ENCODE results near the gene F3. TPM values are rescaled to one million over a fixed set of nuclear protein-coding genes. Genes with fewer than 3 reads are reported as not detected.

Gene F3
- total RNA-seq, 1 experiment from 2014 or later: 296 TPM

GRCh38 chr1:94532077-94532476 lies 9.5 kb downstream of the F3 start:
- BruUV-seq (replicated peaks): no TSS peak
- Mint-ChIP-seq H3K4me3 (ENCODE audit: unreplicated experiment) (no peak overlapping the region), H3K9me3 (ENCODE audit: unreplicated experiment) (no peaks in the 10 kb centered on the region), H3K4me1 (ENCODE audit: insufficient read depth, unreplicated experiment) (peaks cover 49% of the 10 kb centered on the region), H3K27me3 (ENCODE audit: insufficient read depth, unreplicated experiment) (no peaks in the 10 kb centered on the region), H3K36me3 (ENCODE audit: insufficient read depth, unreplicated experiment) (peaks cover 76% of the 10 kb centered on the region), H3K27ac (ENCODE audit: low read depth, unreplicated experiment) (peak overlapping the region; percentile 79)
- peak; percentile 26 for TF ChIP-seq CTCF (IDR thresholded peaks at IDR 0.05; ENCODE audit: unreplicated experiment)
- DNase-seq (ENCODE audit: unreplicated experiment): peak; percentile 52
- intact Hi-C loops (cut with micrococcal nuclease): no loop called here
- CTCF ChIA-PET: interaction anchor here (0.6 to 28.3 kb wide), 10 partner anchors 11 to 509 kb away, joined by 3 to 457 read pairs (median 4); no protein-coding TSS in a partner anchor
- POLR2A ChIA-PET: interaction anchor here (0.8 to 1.5 kb wide), 3 partner anchors 8 to 275 kb away, joined by 3 to 4 read pairs (median 3); no protein-coding TSS in a partner anchor

DNA sequence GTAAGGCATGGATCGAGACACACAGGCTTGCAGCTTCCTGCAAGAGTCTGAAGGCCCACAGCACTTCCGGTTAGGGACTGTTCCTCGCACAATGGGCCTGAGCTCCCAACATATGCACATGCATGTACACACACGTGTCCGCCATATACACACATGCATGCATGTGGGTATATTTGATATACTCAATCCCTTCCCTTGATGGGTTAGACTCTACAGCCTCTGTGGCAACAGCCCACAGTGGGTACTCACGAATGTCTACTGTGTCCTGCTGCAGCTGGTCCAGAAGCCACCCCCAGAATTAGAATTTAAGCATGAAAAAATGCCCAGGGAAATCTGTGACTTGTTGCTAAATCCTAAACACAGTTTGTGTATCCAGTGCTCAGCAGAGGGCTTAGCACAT lies 9.9 kb downstream of the F3 start:
- no peak for TF ChIP-seq CTCF (IDR thresholded peaks at IDR 0.05; ENCODE audit: unreplicated experiment)
- ChIA-PET POLR2A (interaction anchor here (0.8 to 1.5 kb wide), 2 partner anchors 9 to 276 kb away, joined by 3 to 4 read pairs; no protein-coding TSS in a partner anchor), CTCF (interaction anchor here (0.6 to 28.3 kb wide), 14 partner anchors 10 to 1630 kb away, joined by 3 to 457 read pairs (median 4); no protein-coding TSS in a partner anchor)
- intact Hi-C loops (cut with micrococcal nuclease): no loop called here
- peaks cover 76% of the 10 kb centered on the region for H3K36me3 Mint-ChIP-seq (ENCODE audit: insufficient read depth, unreplicated experiment)
- H3K27ac Mint-ChIP-seq (ENCODE audit: low read depth, unreplicated experiment): peak overlapping the region; percentile 79
- H3K27me3 Mint-ChIP-seq (ENCODE audit: insufficient read depth, unreplicated experiment): no peaks in the 10 kb centered on the region
- no peak overlapping the region for H3K4me3 Mint-ChIP-seq (ENCODE audit: unreplicated experiment)
- peaks cover 47% of the 10 kb centered on the region for H3K4me1 Mint-ChIP-seq (ENCODE audit: insufficient read depth, unreplicated experiment)
- BruUV-seq (replicated peaks): no TSS peak
- DNase-seq (ENCODE audit: unreplicated experiment): no peak
- H3K9me3 Mint-ChIP-seq (ENCODE audit: unreplicated experiment): no peaks in the 10 kb centered on the region

DNA sequence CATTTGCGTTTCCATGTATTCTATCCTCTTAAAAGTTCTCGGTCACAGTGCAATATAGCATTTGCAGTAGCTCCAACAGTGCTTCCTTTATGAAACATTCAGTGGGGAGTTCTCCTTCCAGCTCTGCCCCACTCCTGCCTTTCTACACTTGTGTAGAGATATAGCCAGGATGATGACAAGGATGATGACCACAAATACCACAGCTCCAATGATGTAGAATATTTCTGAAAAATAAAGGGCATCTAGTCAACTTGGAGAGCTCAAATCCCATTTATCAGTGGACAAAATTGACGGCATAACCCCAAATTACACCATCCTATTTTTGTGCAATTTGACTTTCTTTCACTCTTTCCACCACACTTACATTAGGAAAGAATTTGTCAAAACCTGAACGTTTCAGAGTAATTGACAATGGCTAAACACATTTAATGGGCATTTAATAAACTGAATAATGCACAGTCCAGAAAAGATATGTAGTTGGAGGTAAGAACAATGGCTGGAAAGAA lies 11.1 kb downstream of the F3 start:
- H3K27me3 Mint-ChIP-seq (ENCODE audit: insufficient read depth, unreplicated experiment): no peaks in the 10 kb centered on the region
- H3K27ac Mint-ChIP-seq (ENCODE audit: low read depth, unreplicated experiment): no peak overlapping the region
- no peak for TF ChIP-seq CTCF (IDR thresholded peaks at IDR 0.05; ENCODE audit: unreplicated experiment)
- CTCF ChIA-PET: interaction anchor here (0.5 to 28.3 kb wide), 11 partner anchors 9 to 273 kb away, joined by 3 to 457 read pairs (median 5); no protein-coding TSS in a partner anchor
- H3K36me3 Mint-ChIP-seq (ENCODE audit: insufficient read depth, unreplicated experiment): peaks cover 69% of the 10 kb centered on the region
- no peak for DNase-seq (ENCODE audit: unreplicated experiment)
- peaks cover 41% of the 10 kb centered on the region for H3K4me1 Mint-ChIP-seq (ENCODE audit: insufficient read depth, unreplicated experiment)
- H3K9me3 Mint-ChIP-seq (ENCODE audit: unreplicated experiment): no peaks in the 10 kb centered on the region
- intact Hi-C loops (cut with micrococcal nuclease): no loop called here
- no TSS peak for BruUV-seq (replicated peaks)
- POLR2A ChIA-PET: interaction anchor here (0.6 to 5.4 kb wide), 4 partner anchors 8 to 275 kb away, joined by 3 to 30 read pairs (median 3); no protein-coding TSS in a partner anchor
- no peak overlapping the region for H3K4me3 Mint-ChIP-seq (ENCODE audit: unreplicated experiment)

DNA sequence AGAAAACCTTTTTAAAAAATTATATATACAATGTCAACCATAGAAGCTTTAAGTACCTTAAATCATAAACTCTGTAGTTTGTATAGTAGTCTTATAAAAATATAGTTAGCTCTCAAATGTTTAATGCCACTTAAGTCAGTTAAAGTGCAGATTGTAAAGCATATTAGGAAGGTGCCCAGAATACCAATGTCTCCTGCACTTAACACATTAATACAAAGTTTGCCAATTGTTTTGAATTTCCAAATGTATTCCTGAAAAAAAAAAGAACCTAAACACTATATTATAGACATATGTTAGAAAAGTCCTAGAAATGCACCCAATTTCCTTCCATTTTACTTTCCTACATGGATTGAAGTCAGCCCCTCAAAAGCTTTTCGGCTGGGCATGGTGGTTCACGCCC lies 12.1 kb downstream of the F3 start:
- intact Hi-C loops (cut with micrococcal nuclease): no loop called here
- H3K27ac Mint-ChIP-seq (ENCODE audit: low read depth, unreplicated experiment): no peak overlapping the region
- H3K4me1 Mint-ChIP-seq (ENCODE audit: insufficient read depth, unreplicated experiment): peaks cover 36% of the 10 kb centered on the region
- H3K4me3 Mint-ChIP-seq (ENCODE audit: unreplicated experiment): no peak overlapping the region
- TSS peak; percentile 41 for BruUV-seq (replicated peaks)
- peaks cover 60% of the 10 kb centered on the region for H3K36me3 Mint-ChIP-seq (ENCODE audit: insufficient read depth, unreplicated experiment)
- TF ChIP-seq CTCF (IDR thresholded peaks at IDR 0.05; ENCODE audit: unreplicated experiment): no peak
- CTCF ChIA-PET: interaction anchor here (0.6 to 28.3 kb wide), 8 partner anchors 9 to 274 kb away, joined by 3 to 457 read pairs (median 10); no protein-coding TSS in a partner anchor
- DNase-seq (ENCODE audit: unreplicated experiment): no peak
- H3K27me3 Mint-ChIP-seq (ENCODE audit: insufficient read depth, unreplicated experiment): no peaks in the 10 kb centered on the region
- H3K9me3 Mint-ChIP-seq (ENCODE audit: unreplicated experiment): no peaks in the 10 kb centered on the region
- POLR2A ChIA-PET: interaction anchor here (0.6 to 5.4 kb wide), 6 partner anchors 10 to 974 kb away, joined by 3 to 30 read pairs (median 3); no protein-coding TSS in a partner anchor
